Measurements from ENCODE around the gene AKT1.

GRCh38 chr14:104789752-104790743 lies 5.5 kb downstream of the AKT1 start:
- TF ChIP-seq CTCF (IDR thresholded peaks at IDR 0.05): no peak
- no peak for TF ChIP-seq POLR2A (IDR thresholded peaks at IDR 0.05)
